ENCODE results near the gene FBXL14.

FBXL14 gene

GRCh38 chr12:1574865-1575259 lies 19.5 kb downstream of the FBXL14 start:
- no peak for DNase-seq (ENCODE audit: low spot score)

GRCh38 chr12:1573960-1574864 lies 20.2 kb downstream of the FBXL14 start:
- no peak for DNase-seq (ENCODE audit: low spot score)
- no peak for TF ChIP-seq CTCF (IDR thresholded peaks at IDR 0.05; ENCODE audit: borderline replicate concordance, control extremely low read depth, extremely low read depth, insufficient read depth, missing control alignments)
- in situ Hi-C loops (cut with MboI; ENCODE audit: low sequenced_read_pairs, unreplicated experiment), result no loop called here

More at GRCh38 chr12:1574865-1575259, 19.5 kb downstream of the FBXL14 start:
- no peak for TF ChIP-seq CTCF (IDR thresholded peaks at IDR 0.05; ENCODE audit: borderline replicate concordance, control extremely low read depth, extremely low read depth, insufficient read depth, missing control alignments)
- in situ Hi-C loops (cut with MboI; ENCODE audit: low sequenced_read_pairs, unreplicated experiment), result loop anchor here (5.0 to 25.0 kb wide), 2 partner anchors 458 to 1013 kb away; no protein-coding TSS in a partner anchor

GRCh38 chr12:1572731-1573130 lies 21.6 kb downstream of the FBXL14 start:
- TF ChIP-seq CTCF (IDR thresholded peaks at IDR 0.05; ENCODE audit: borderline replicate concordance, control extremely low read depth, extremely low read depth, insufficient read depth, missing control alignments), result no peak
- in situ Hi-C loops (cut with MboI; ENCODE audit: low sequenced_read_pairs, unreplicated experiment), result no loop called here
- DNase-seq (ENCODE audit: low spot score), result no peak

- in situ Hi-C loops (cut with MboI; ENCODE audit: low sequenced_read_pairs, unreplicated experiment), result no loop called here
- DNase-seq (ENCODE audit: low spot score), result no peak
- no peak for TF ChIP-seq CTCF (IDR thresholded peaks at IDR 0.05; ENCODE audit: borderline replicate concordance, control extremely low read depth, extremely low read depth, insufficient read depth, missing control alignments)
These were observed 26.5 kb downstream of the FBXL14 start for GRCh38 chr12:1567852-1568251.

GRCh38 chr12:1566449-1567135 lies 27.8 kb downstream of the FBXL14 start:
- DNase-seq (ENCODE audit: low spot score), result no peak
- in situ Hi-C loops (cut with MboI; ENCODE audit: low sequenced_read_pairs, unreplicated experiment), result no loop called here
- TF ChIP-seq CTCF (IDR thresholded peaks at IDR 0.05; ENCODE audit: borderline replicate concordance, control extremely low read depth, extremely low read depth, insufficient read depth, missing control alignments), result no peak

- in situ Hi-C loops (cut with MboI; ENCODE audit: low sequenced_read_pairs, unreplicated experiment), result no loop called here
- DNase-seq (ENCODE audit: low spot score), result no peak
- no peak for TF ChIP-seq CTCF (IDR thresholded peaks at IDR 0.05; ENCODE audit: borderline replicate concordance, control extremely low read depth, extremely low read depth, insufficient read depth, missing control alignments)
These were observed 29.2 kb downstream of the FBXL14 start for GRCh38 chr12:1565172-1565571.

Measured in GM13976 (cell line).